SH-SY5Y (cell line): Measurements from ENCODE around the gene TOX3.

Source experiments
- GATA2 ChIP-seq: IDR thresholded peaks from 2 replicates; pipeline ENCODE4 v1.6.1; 2011; ENCODE audit warnings: mild to moderate bottlenecking, low read depth, low read length
- GATA3 ChIP-seq: IDR thresholded peaks from 2 replicates; pipeline ENCODE4 v1.6.1; 2011; ENCODE audit warnings: low read depth, mild to moderate bottlenecking, low read length, moderate library complexity

DNA sequence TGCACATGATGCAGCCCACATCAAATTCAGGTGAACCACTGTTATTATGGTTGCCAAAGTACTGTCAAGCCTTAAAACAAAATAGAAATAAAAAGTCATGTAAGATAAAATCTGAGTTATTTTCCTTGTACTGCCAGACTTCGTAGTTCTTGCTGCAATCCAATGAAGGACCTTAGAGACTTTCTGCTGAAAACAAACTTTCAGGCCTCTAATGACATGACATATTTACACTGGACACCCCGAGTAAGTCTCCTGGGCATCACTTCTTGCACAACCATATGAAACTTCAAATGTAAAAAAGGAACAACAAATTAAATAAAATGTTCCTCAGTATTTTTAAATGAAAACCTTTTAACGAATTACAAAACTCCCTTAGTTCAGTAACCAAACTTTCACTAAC is 66.7 kb downstream of the TOX3 start:
- TF ChIP-seq GATA3 = no peak
- no peak for TF ChIP-seq GATA2
